WTC11 (cell line): ENCODE results near the gene RGMB. TPM values are rescaled to one million over a fixed set of nuclear protein-coding genes. Genes with fewer than 3 reads are reported as not detected.
A peak's percentile ranks its signal among the peaks of the same experiment; 100 is the strongest.

Experiments used
- ATAC-seq: fragments of 200-7000 bp; cut with Tn5 transposase; 2 replicates; pipeline ENCODE4 v1.10.0; 2021; ENCODE audit warnings: mild to moderate bottlenecking, moderate library complexity
- CTCF ChIA-PET: fragments of 300-600 bp; sonication (Branson Sonifier 250); formaldehyde crosslinking; loops from one replicate; lab custom pipeline; 2021; ENCODE audit warnings: antibody characterized with exemption; lab: Charles Lee
- POLR2A ChIA-PET: fragments of 350-600 bp; sonication (Branson Sonifier 250); formaldehyde crosslinking; loops from one replicate; lab custom pipeline; 2021; ENCODE audit warnings: antibody characterized with exemption; lab: Charles Lee
- DNase-seq: peaks from one replicate; pipeline ENCODE4 v3.0.0; 2021; ENCODE audit warnings: low spot score
- H3K27ac Mint-ChIP-seq: 2 replicates; pipeline ENCODE4 v1.8.0; 2021; ENCODE audit warnings: mixed read lengths
- H3K27me3 Mint-ChIP-seq: 2 replicates; pipeline ENCODE4 v1.8.0; 2021; ENCODE audit warnings: low read depth, mild to moderate bottlenecking, moderate library complexity, mixed read lengths
- H3K36me3 Mint-ChIP-seq: 2 replicates; pipeline ENCODE4 v1.8.0; 2021; ENCODE audit warnings: mixed read lengths
- H3K4me1 Mint-ChIP-seq: 2 replicates; pipeline ENCODE4 v1.8.0; 2022; ENCODE audit warnings: mixed read lengths
- H3K4me3 Mint-ChIP-seq: 2 replicates; pipeline ENCODE4 v1.8.0; 2021; ENCODE audit warnings: mild to moderate bottlenecking, moderate library complexity, mixed read lengths
- H3K9me3 Mint-ChIP-seq: 2 replicates; pipeline ENCODE4 v1.8.0; 2021; ENCODE audit warnings: mixed read lengths
- AFF4 ChIP-seq: sonication (generic); formaldehyde crosslinking; IDR thresholded peaks from 2 replicates; pipeline ENCODE4 v1.8.1; 2023; ENCODE audit warnings: mild to moderate bottlenecking, missing genetic modification reagents, borderline replicate concordance
- AR ChIP-seq: fragments of 250-450 bp; sonication (Bioruptor Pico); IDR thresholded peaks from 2 replicates; pipeline ENCODE4 v1.9.0; 2021; ENCODE audit warnings: mild to moderate bottlenecking
- CREM ChIP-seq: sonication (generic); formaldehyde crosslinking; IDR thresholded peaks from 2 replicates; pipeline ENCODE4 v1.8.1; 2022; ENCODE audit warnings: mild to moderate bottlenecking, missing genetic modification reagents, moderate library complexity
- ERG ChIP-seq: fragments of 250-450 bp; sonication (Bioruptor Pico); IDR thresholded peaks from 2 replicates; pipeline ENCODE4 v1.8.0; 2021; ENCODE audit warnings: mild to moderate bottlenecking
- FOXP1 ChIP-seq: sonication (generic); formaldehyde crosslinking; IDR thresholded peaks from 2 replicates; pipeline ENCODE4 v1.8.0; 2022; ENCODE audit warnings: missing genetic modification reagents, mild to moderate bottlenecking, moderate library complexity, borderline replicate concordance
- GTF2I ChIP-seq: fragments of 250-450 bp; sonication (Bioruptor Pico); conservative IDR thresholded peaks from 2 replicates; pipeline ENCODE4 v1.4.0; 2021; ENCODE audit warnings: mild to moderate bottlenecking
- HMGA2 ChIP-seq: fragments of 250-450 bp; sonication (Bioruptor Pico); IDR thresholded peaks from 2 replicates; pipeline ENCODE4 v1.4.0; 2021; ENCODE audit warnings: mild to moderate bottlenecking, moderate library complexity
- MAX ChIP-seq: sonication (generic); formaldehyde crosslinking; IDR thresholded peaks from 2 replicates; pipeline ENCODE4 v1.8.0; 2022; ENCODE audit warnings: mild to moderate bottlenecking, missing genetic modification reagents
- NFE2L1 ChIP-seq: sonication (generic); formaldehyde crosslinking; IDR thresholded peaks from 2 replicates; pipeline ENCODE4 v1.8.1; 2023; ENCODE audit warnings: missing genetic modification reagents
- NFYB ChIP-seq: sonication (generic); formaldehyde crosslinking; conservative IDR thresholded peaks from 2 replicates; pipeline ENCODE4 v1.8.0; 2022; ENCODE audit warnings: low read depth, missing genetic modification reagents
- NR1H2 ChIP-seq: sonication (generic); formaldehyde crosslinking; IDR thresholded peaks from 2 replicates; pipeline ENCODE4 v1.9.0; 2021; ENCODE audit warnings: mild to moderate bottlenecking, moderate library complexity, missing genetic modification reagents
- SMAD4 ChIP-seq: sonication (generic); formaldehyde crosslinking; IDR thresholded peaks from 2 replicates; pipeline ENCODE4 v1.8.0; 2022; ENCODE audit warnings: mild to moderate bottlenecking, missing genetic modification reagents
- TEAD1 ChIP-seq: sonication (generic); formaldehyde crosslinking; IDR thresholded peaks from 2 replicates; pipeline ENCODE4 v1.8.0; 2022; ENCODE audit warnings: mild to moderate bottlenecking, missing genetic modification reagents
- TP53 ChIP-seq: sonication (generic); formaldehyde crosslinking; IDR thresholded peaks from 2 replicates; pipeline ENCODE4 v1.8.1; 2023; ENCODE audit warnings: mild to moderate bottlenecking, missing genetic modification reagents
- ZBTB43 ChIP-seq: sonication (generic); formaldehyde crosslinking; IDR thresholded peaks from 2 replicates; pipeline ENCODE4 v1.8.1; 2023; ENCODE audit warnings: mild to moderate bottlenecking, missing genetic modification reagents
- ZNF121 ChIP-seq: sonication (generic); formaldehyde crosslinking; IDR thresholded peaks from 2 replicates; pipeline ENCODE4 v1.8.0; 2023; ENCODE audit warnings: missing genetic modification reagents
- ZNF263 ChIP-seq: sonication (generic); formaldehyde crosslinking; IDR thresholded peaks from 2 replicates; pipeline ENCODE4 v1.8.1; 2022; ENCODE audit warnings: low read depth, mild to moderate bottlenecking, moderate library complexity, missing genetic modification reagents
- ZNF396 ChIP-seq: fragments of 250-450 bp; sonication (Bioruptor Pico); IDR thresholded peaks from 2 replicates; pipeline ENCODE4 v1.8.0; 2021; ENCODE audit warnings: mild to moderate bottlenecking, moderate library complexity, borderline replicate concordance
- ZNF532 ChIP-seq: fragments of 250-450 bp; sonication (Bioruptor Pico); IDR thresholded peaks from 2 replicates; pipeline ENCODE4 v1.9.0; 2021; ENCODE audit warnings: mild to moderate bottlenecking, borderline replicate concordance
- ZNF671 ChIP-seq: fragments of 250-450 bp; sonication (Bioruptor Pico); IDR thresholded peaks from 2 replicates; pipeline ENCODE4 v1.8.0; 2021; ENCODE audit warnings: mild to moderate bottlenecking
- total RNA-seq: library from RNA; stranded (reverse); gene quantifications from 3 replicates; pipeline ENCODE4 v1.2.3, GENCODE V29; 2021

Gene RGMB
- total RNA-seq, 1 experiment from 2014 or later, result 33.0 TPM

- TF ChIP-seq AR (CRISPR knock-in tag) (no peak), NR1H2 (CRISPR knock-in tag) (no peak), ZNF396 (CRISPR knock-in tag) (no peak)
Measured at GRCh38 chr5:98726258-98726657, 47.2 kb upstream of the RGMB start (continued).

GRCh38 chr5:98727686-98728085 lies 45.8 kb upstream of the RGMB start:
- ChIA-PET POLR2A (no interaction called here), CTCF (no interaction called here)
- Mint-ChIP-seq H3K4me3 (no peak overlapping the region), H3K9me3 (no peaks in the 10 kb centered on the region), H3K36me3 (0 out of 2 replicates have a peak, but pooled peaks cover 3% of the 10 kb centered on the region), H3K27me3 (no peaks in the 10 kb centered on the region), H3K4me1 (peaks cover 6% of the 10 kb centered on the region), H3K27ac (peak overlapping the region; percentile 6; the same call in 1 of the 2 replicates)
- no peak for DNase-seq
- TF ChIP-seq ERG (no peak), ZNF671 (CRISPR knock-in tag) (no peak), TEAD1 (CRISPR knock-in tag) (no peak), CREM (CRISPR knock-in tag) (no peak), GTF2I (CRISPR knock-in tag) (no peak), ZNF263 (CRISPR knock-in tag) (no peak), NFYB (CRISPR knock-in tag) (no peak), ZBTB43 (CRISPR knock-in tag) (no peak), SMAD4 (CRISPR knock-in tag) (no peak), AR (CRISPR knock-in tag) (no peak), TP53 (no peak), AFF4 (CRISPR knock-in tag) (no peak), HMGA2 (CRISPR knock-in tag) (no peak), FOXP1 (CRISPR knock-in tag) (no peak), ZNF121 (CRISPR knock-in tag) (no peak), ZNF532 (CRISPR knock-in tag) (no peak), MAX (CRISPR knock-in tag) (no peak), NFE2L1 (no peak)
- no peak for ATAC-seq
